ENCODE data around the gene SPACA4. TPM values are rescaled to one million over a fixed set of nuclear protein-coding genes. Genes with fewer than 3 reads are reported as not detected.

The SPACA4 gene
- polyA plus RNA-seq, 1 of the 3 experiments (the other 2 are of a cell fraction) = not detected

- H3K9me2 ChIP-seq = no peaks in the 10 kb centered on the region
- peaks cover 2 to 4% of the 10 kb centered on the region in 2 experiments for H3K36me3 ChIP-seq (replicated peaks in 1 of 2; ENCODE audit: control insufficient read depth in 1 of 2, insufficient read depth in 2 of 2, low read length in 1 of 2)
- peaks cover under 1% of the 10 kb centered on the region; the same call in 1 of the 2 replicates for H4K20me1 ChIP-seq (ENCODE audit: insufficient read depth)
- DNase-seq = peak; percentile 65
- H2AFZ ChIP-seq (ENCODE audit: low read depth) = peak overlapping the region; percentile 77; the same call in 1 of the 2 replicates
- peak overlapping the region; percentile 64 for H3K9ac ChIP-seq
- no peaks in the 10 kb centered on the region for H3K9me3 ChIP-seq
- ChIA-PET CTCF (interaction anchor here (1.6 to 2.2 kb wide), 2 partner anchors 15 to 34 kb away, joined by 5 to 7 read pairs; no protein-coding TSS in a partner anchor), POLR2A (interaction anchor here (0.6 to 1.5 kb wide), 6 partner anchors 9 to 261 kb away, joined by 3 to 13 read pairs (median 4); partner anchors contain the start of gene CA11)
- H3K27me3 ChIP-seq (ENCODE audit: insufficient read depth) = no peaks in the 10 kb centered on the region
- peaks cover 4 to 26% of the 10 kb centered on the region in 2 experiments; a peak in 2 of 4 replicates for H3K4me1 ChIP-seq (ENCODE audit: control insufficient read depth in 1 of 2, insufficient read depth in 2 of 2, low read depth in 1 of 2, low read length in 1 of 2)
- peak overlapping the region; percentile 78 to 98 for H3K27ac ChIP-seq (ENCODE audit: low read depth in 2 of 2, low read length in 1 of 2)
- H3K4me3 ChIP-seq (ENCODE audit: low read depth in 2 of 2, low read length in 1 of 2) = peak overlapping the region; percentile 47 to 59
- peaks cover 14% of the 10 kb centered on the region for H3K79me2 ChIP-seq (ENCODE audit: insufficient read depth)
- peaks cover 24% of the 10 kb centered on the region for H3F3A ChIP-seq (replicated peaks; ENCODE audit: insufficient read depth)
- 13% methylated on average over 8 of the region's 8 CpGs for WGBS (ENCODE audit: low lambda C conversion rate)
- no peak for TF ChIP-seq MAX (IDR thresholded peaks at IDR 0.05; ENCODE audit: low read depth)
- peak; percentile 63; the same call in 1 of the 2 replicates for TF ChIP-seq TAF1 (IDR thresholded peaks at IDR 0.05; ENCODE audit: borderline replicate concordance, low read depth, low read length)
- no peak for TF ChIP-seq GABPA (IDR thresholded peaks at IDR 0.05; ENCODE audit: low read depth)
- TF ChIP-seq RAD21 (IDR thresholded peaks at IDR 0.05; ENCODE audit: low read length) = no peak
- peak; percentile 88 for TF ChIP-seq MXI1 (IDR thresholded peaks at IDR 0.05; ENCODE audit: low read depth, low read length)
- TF ChIP-seq GATA2 (CRISPR knock-in tag; IDR thresholded peaks at IDR 0.05) = peak; percentile 76
- peak; percentile 77 for TF ChIP-seq POLR2AphosphoS5 (IDR thresholded peaks at IDR 0.05; ENCODE audit: low read depth, low read length)
- TF ChIP-seq RCOR1 (IDR thresholded peaks at IDR 0.05; ENCODE audit: low read length) = peak; percentile 53; the same call in 1 of the 2 replicates
- no peak for TF ChIP-seq MEF2A (IDR thresholded peaks at IDR 0.05; ENCODE audit: borderline replicate concordance, low read depth)
- H3K4me2 ChIP-seq = peak overlapping the region; percentile 80
These were observed 17.1 kb downstream of the SPACA4 start for GRCh38 chr19:48623556-48624066.

- H3K9me2 ChIP-seq = no peaks in the 10 kb centered on the region
- peaks cover 22% of the 10 kb centered on the region for H3F3A ChIP-seq (replicated peaks; ENCODE audit: insufficient read depth)
- no peaks in the 10 kb centered on the region for H3K27me3 ChIP-seq (ENCODE audit: insufficient read depth)
- peaks cover 3 to 4% of the 10 kb centered on the region in 2 experiments for H3K36me3 ChIP-seq (replicated peaks in 1 of 2; ENCODE audit: control insufficient read depth in 1 of 2, insufficient read depth in 2 of 2, low read length in 1 of 2)
- peak overlapping the region; percentile 64 to 68 for H3K4me3 ChIP-seq (ENCODE audit: low read depth in 2 of 2, low read length in 1 of 2)
- peaks cover 4 to 26% of the 10 kb centered on the region in 2 experiments; a peak in 2 of 4 replicates for H3K4me1 ChIP-seq (ENCODE audit: control insufficient read depth in 1 of 2, insufficient read depth in 2 of 2, low read depth in 1 of 2, low read length in 1 of 2)
- no peaks in the 10 kb centered on the region for H3K9me3 ChIP-seq
- CTCF ChIA-PET = interaction anchor here (1.6 to 2.2 kb wide), 2 partner anchors 16 to 35 kb away, joined by 5 to 7 read pairs; no protein-coding TSS in a partner anchor
- H3K9ac ChIP-seq = peak overlapping the region; percentile 74
- peak overlapping the region; percentile 77; the same call in 1 of the 2 replicates for H2AFZ ChIP-seq (ENCODE audit: low read depth)
- peaks cover 10% of the 10 kb centered on the region for H3K79me2 ChIP-seq (ENCODE audit: insufficient read depth)
- peak overlapping the region; percentile 78 to 98 for H3K27ac ChIP-seq (ENCODE audit: low read depth in 2 of 2, low read length in 1 of 2)
- H3K4me2 ChIP-seq = peak overlapping the region; percentile 98
- peak; percentile 97 for DNase-seq
- no peaks in the 10 kb centered on the region for H4K20me1 ChIP-seq (ENCODE audit: insufficient read depth)
- POLR2A ChIA-PET = interaction anchor here (0.9 to 1.5 kb wide), 5 partner anchors 8 to 27 kb away, joined by 3 to 13 read pairs (median 5); partner anchors contain the start of gene CA11
- WGBS (ENCODE audit: low lambda C conversion rate) = 10% methylated on average over 35 of the region's 40 CpGs
- TF ChIP-seq, protein P1, sequence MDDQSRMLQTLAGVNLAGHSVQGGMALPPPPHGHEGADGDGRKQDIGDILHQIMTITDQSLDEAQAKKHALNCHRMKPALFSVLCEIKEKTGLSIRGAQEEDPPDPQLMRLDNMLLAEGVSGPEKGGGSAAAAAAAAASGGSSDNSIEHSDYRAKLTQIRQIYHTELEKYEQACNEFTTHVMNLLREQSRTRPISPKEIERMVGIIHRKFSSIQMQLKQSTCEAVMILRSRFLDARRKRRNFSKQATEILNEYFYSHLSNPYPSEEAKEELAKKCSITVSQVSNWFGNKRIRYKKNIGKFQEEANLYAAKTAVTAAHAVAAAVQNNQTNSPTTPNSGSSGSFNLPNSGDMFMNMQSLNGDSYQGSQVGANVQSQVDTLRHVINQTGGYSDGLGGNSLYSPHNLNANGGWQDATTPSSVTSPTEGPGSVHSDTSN (IDR thresholded peaks at IDR 0.05) = no peak
- TF ChIP-seq, protein P2, sequence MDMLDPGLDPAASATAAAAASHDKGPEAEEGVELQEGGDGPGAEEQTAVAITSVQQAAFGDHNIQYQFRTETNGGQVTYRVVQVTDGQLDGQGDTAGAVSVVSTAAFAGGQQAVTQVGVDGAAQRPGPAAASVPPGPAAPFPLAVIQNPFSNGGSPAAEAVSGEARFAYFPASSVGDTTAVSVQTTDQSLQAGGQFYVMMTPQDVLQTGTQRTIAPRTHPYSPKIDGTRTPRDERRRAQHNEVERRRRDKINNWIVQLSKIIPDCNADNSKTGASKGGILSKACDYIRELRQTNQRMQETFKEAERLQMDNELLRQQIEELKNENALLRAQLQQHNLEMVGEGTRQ (IDR thresholded peaks at IDR 0.05; ENCODE audit: borderline replicate concordance, low read depth, low read length) = no peak
- no peak for TF ChIP-seq RXRA (IDR thresholded peaks at IDR 0.05; ENCODE audit: borderline replicate concordance, low read depth)
- no peak for TF ChIP-seq EP300 (IDR thresholded peaks at IDR 0.05; ENCODE audit: borderline replicate concordance in 1 of 2, low read depth in 1 of 2, low read length in 1 of 2)
- no peak for TF ChIP-seq SMC3 (IDR thresholded peaks at IDR 0.05; ENCODE audit: low read depth, low read length)
- peak; percentile 85; the same call in 1 of the 2 replicates for TF ChIP-seq ZBTB33 (IDR thresholded peaks at IDR 0.05; ENCODE audit: borderline replicate concordance, low read depth)
- no peak for TF ChIP-seq FOXJ3 (CRISPR knock-in tag; IDR thresholded peaks at IDR 0.05)
- TF ChIP-seq GATA2 (CRISPR knock-in tag; IDR thresholded peaks at IDR 0.05) = no peak
- TF ChIP-seq CHD2 (IDR thresholded peaks at IDR 0.05; ENCODE audit: low read length, partially characterized antibody) = peak; percentile 92
- TF ChIP-seq FOXM1 (IDR thresholded peaks at IDR 0.05; ENCODE audit: low read depth) = no peak
- no peak for TF ChIP-seq RCOR1 (IDR thresholded peaks at IDR 0.05; ENCODE audit: low read length)
- TF ChIP-seq, protein P3, sequence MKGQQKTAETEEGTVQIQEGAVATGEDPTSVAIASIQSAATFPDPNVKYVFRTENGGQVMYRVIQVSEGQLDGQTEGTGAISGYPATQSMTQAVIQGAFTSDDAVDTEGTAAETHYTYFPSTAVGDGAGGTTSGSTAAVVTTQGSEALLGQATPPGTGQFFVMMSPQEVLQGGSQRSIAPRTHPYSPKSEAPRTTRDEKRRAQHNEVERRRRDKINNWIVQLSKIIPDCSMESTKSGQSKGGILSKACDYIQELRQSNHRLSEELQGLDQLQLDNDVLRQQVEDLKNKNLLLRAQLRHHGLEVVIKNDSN (IDR thresholded peaks at IDR 0.05; ENCODE audit: borderline replicate concordance, low read depth) = no peak
These were observed 17.6 kb downstream of the SPACA4 start for GRCh38 chr19:48624067-48624594.

Data from SK-N-SH (cell line).